ENCODE measurements around the gene RPUSD2. TPM values are rescaled to one million over a fixed set of nuclear protein-coding genes. Genes with fewer than 3 reads are reported as not detected.

RPUSD2 gene
- total RNA-seq, 1 experiment from 2014 or later, result 24.4 TPM

GRCh38 chr15:40558952-40559742, 10.0 kb upstream of the RPUSD2 start:
- H3K4me3 ChIP-seq (ENCODE audit: low read length), result no peak overlapping the region
- ChIA-PET POLR2A (ENCODE audit: unreplicated experiment) (no interaction called here), CTCF (no interaction called here)
- H3K27me3 ChIP-seq (ENCODE audit: low read length), result no peaks in the 10 kb centered on the region
- no peak for ATAC-seq
- H3K4me2 ChIP-seq (ENCODE audit: low read length), result no peak overlapping the region
- H3K4me1 ChIP-seq (ENCODE audit: insufficient read depth, low read length), result peaks cover 6% of the 10 kb centered on the region; the same call in 1 of the 2 replicates
- H4K20me1 ChIP-seq (ENCODE audit: low read length), result no peaks in the 10 kb centered on the region
- no peaks in the 10 kb centered on the region for H3K9me2 ChIP-seq (replicated peaks; ENCODE audit: low read length)
- no peaks in the 10 kb centered on the region for H3F3A ChIP-seq (ENCODE audit: low read length, unreplicated experiment)
- peaks cover 20% of the 10 kb centered on the region; the same call in 1 of the 2 replicates for H3K36me3 ChIP-seq (ENCODE audit: low read depth, low read length)
- no peaks in the 10 kb centered on the region for H3K9me3 ChIP-seq (ENCODE audit: low read length)
- no peak overlapping the region for H3K9ac ChIP-seq (ENCODE audit: low read length)
- H2AFZ ChIP-seq (ENCODE audit: low read length), result no peak overlapping the region
- intact Hi-C loops (cut with micrococcal nuclease), result no loop called here
- H3K79me2 ChIP-seq (ENCODE audit: low read length), result peaks cover 16% of the 10 kb centered on the region
- no peak overlapping the region for H3K27ac ChIP-seq (ENCODE audit: low read length)
- BruUV-seq (replicated peaks), result no TSS peak
- TF ChIP-seq CTCF (conservative IDR thresholded peaks at IDR 0.05; ENCODE audit: low read depth, low read length) (no peak), EZH2phosphoT487 (IDR thresholded peaks at IDR 0.05; ENCODE audit: borderline replicate concordance, low read length) (no peak), EZH2 (IDR thresholded peaks at IDR 0.05; ENCODE audit: low read length, unreplicated experiment) (no peak)
- no peak for DNase-seq

GRCh38 chr15:40562691-40563090, 6.4 kb upstream of the RPUSD2 start:
- CTCF ChIA-PET, result no interaction called here
- DNase-seq, result no peak
- H3K36me3 ChIP-seq (ENCODE audit: low read depth, low read length), result 0 out of 2 replicates have a peak, but pooled peaks cover 3% of the 10 kb centered on the region
- H3K4me2 ChIP-seq (ENCODE audit: low read length), result no peak overlapping the region
- TF ChIP-seq CTCF (conservative IDR thresholded peaks at IDR 0.05; ENCODE audit: low read depth, low read length) (no peak), EZH2phosphoT487 (IDR thresholded peaks at IDR 0.05; ENCODE audit: borderline replicate concordance, low read length) (no peak), EZH2 (IDR thresholded peaks at IDR 0.05; ENCODE audit: low read length, unreplicated experiment) (no peak)
- no peaks in the 10 kb centered on the region for H3K9me3 ChIP-seq (ENCODE audit: low read length)
- H4K20me1 ChIP-seq (ENCODE audit: low read length), result no peaks in the 10 kb centered on the region
- POLR2A ChIA-PET (ENCODE audit: unreplicated experiment), result no interaction called here
- H3K27me3 ChIP-seq (ENCODE audit: low read length), result no peaks in the 10 kb centered on the region
- peaks cover 8% of the 10 kb centered on the region; the same call in 1 of the 2 replicates for H3K4me1 ChIP-seq (ENCODE audit: insufficient read depth, low read length)
- H2AFZ ChIP-seq (ENCODE audit: low read length), result no peak overlapping the region
- no peak for ATAC-seq
- peaks cover 21% of the 10 kb centered on the region for H3K79me2 ChIP-seq (ENCODE audit: low read length)
- H3F3A ChIP-seq (ENCODE audit: low read length, unreplicated experiment), result no peaks in the 10 kb centered on the region
- intact Hi-C loops (cut with micrococcal nuclease), result no loop called here
- H3K9ac ChIP-seq (ENCODE audit: low read length), result no peak overlapping the region
- H3K9me2 ChIP-seq (replicated peaks; ENCODE audit: low read length), result no peaks in the 10 kb centered on the region
- BruUV-seq (replicated peaks), result no TSS peak
- no peak overlapping the region for H3K4me3 ChIP-seq (ENCODE audit: low read length)
- no peak overlapping the region for H3K27ac ChIP-seq (ENCODE audit: low read length)

GRCh38 chr15:40563426-40563825, 5.7 kb upstream of the RPUSD2 start:
- POLR2A ChIA-PET (ENCODE audit: unreplicated experiment), result no interaction called here
- H3K4me3 ChIP-seq (ENCODE audit: low read length), result peak overlapping the region; percentile 92; the same call in 1 of the 2 replicates
- TF ChIP-seq CTCF (conservative IDR thresholded peaks at IDR 0.05; ENCODE audit: low read depth, low read length), result no peak
- no peak for TF ChIP-seq EZH2 (IDR thresholded peaks at IDR 0.05; ENCODE audit: low read length, unreplicated experiment)
- no peak for TF ChIP-seq EZH2phosphoT487 (IDR thresholded peaks at IDR 0.05; ENCODE audit: borderline replicate concordance, low read length)
- peaks cover 10% of the 10 kb centered on the region; the same call in 1 of the 2 replicates for H3K4me1 ChIP-seq (ENCODE audit: insufficient read depth, low read length)
- intact Hi-C loops (cut with micrococcal nuclease), result no loop called here
- H3K79me2 ChIP-seq (ENCODE audit: low read length), result peaks cover 21% of the 10 kb centered on the region
- no peak overlapping the region for H2AFZ ChIP-seq (ENCODE audit: low read length)
- H3K36me3 ChIP-seq (ENCODE audit: low read depth, low read length), result 0 out of 2 replicates have a peak, but pooled peaks cover 3% of the 10 kb centered on the region
- BruUV-seq (replicated peaks), result no TSS peak
- H3K9me3 ChIP-seq (ENCODE audit: low read length), result no peaks in the 10 kb centered on the region
- H3K27me3 ChIP-seq (ENCODE audit: low read length), result no peaks in the 10 kb centered on the region
- DNase-seq, result no peak
- CTCF ChIA-PET, result no interaction called here
- no peak overlapping the region for H3K9ac ChIP-seq (ENCODE audit: low read length)
- H4K20me1 ChIP-seq (ENCODE audit: low read length), result no peaks in the 10 kb centered on the region
- peak overlapping the region; percentile 91 for H3K4me2 ChIP-seq (ENCODE audit: low read length)
- H3F3A ChIP-seq (ENCODE audit: low read length, unreplicated experiment), result no peaks in the 10 kb centered on the region
- no peak for ATAC-seq
- H3K9me2 ChIP-seq (replicated peaks; ENCODE audit: low read length), result no peaks in the 10 kb centered on the region
- H3K27ac ChIP-seq (ENCODE audit: low read length), result no peak overlapping the region
